ES-I3 (cell line): Measurements from ENCODE around the gene TPM2.
"Not testable (repeated sequence)": the region's sequence is repeated elsewhere in the genome, so short reads cannot be mapped to it uniquely, and the experiment has no call there.

ENCODE experiments used
- H3K36me3 ChIP-seq: 2 replicates; pipeline ENCODE4 v1.6.1; 2013; ENCODE audit warnings: mild to moderate bottlenecking, low read length, control low read depth, moderate library complexity; ENCODE audit not compliant: insufficient read depth
- H3K4me1 ChIP-seq: 2 replicates; pipeline ENCODE4 v1.6.1; 2013; ENCODE audit warnings: mild to moderate bottlenecking, control low read depth, low read length; ENCODE audit not compliant: insufficient read depth
- H3K9ac ChIP-seq: 2 replicates; pipeline ENCODE4 v1.6.1; 2013; ENCODE audit warnings: low read depth, mild to moderate bottlenecking, low read length, moderate library complexity
- H3K9me3 ChIP-seq: 2 replicates; pipeline ENCODE4 v1.6.1; 2013; ENCODE audit warnings: mild to moderate bottlenecking, low read length, moderate library complexity; ENCODE audit not compliant: control insufficient read depth, insufficient read depth

Gene TPM2

DNA sequence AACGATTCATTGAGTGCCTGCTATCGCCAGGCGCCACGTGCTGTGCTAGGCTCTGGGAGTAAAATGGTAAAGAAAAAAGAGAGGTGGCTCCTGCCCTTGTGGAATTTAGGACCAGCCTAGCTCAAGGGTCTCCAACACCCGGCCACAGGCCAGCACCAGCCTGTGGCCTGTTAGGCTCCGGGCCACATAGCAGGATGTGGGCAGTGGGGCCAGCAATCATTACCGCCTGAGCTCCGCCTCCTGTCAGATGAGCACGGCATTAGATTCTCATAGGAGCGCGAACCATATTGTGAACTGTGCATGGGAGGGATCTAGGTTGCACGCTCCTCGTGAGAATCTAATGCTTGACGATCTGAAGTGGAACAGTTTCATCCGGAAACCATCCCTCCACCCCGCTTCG is 33.4 kb downstream of the TPM2 start:
- peaks cover 6% of the 10 kb centered on the region; the same call in 1 of the 2 replicates for H3K36me3 ChIP-seq
- no peaks in the 10 kb centered on the region for H3K9me3 ChIP-seq
- peaks cover 7% of the 10 kb centered on the region; the same call in 1 of the 2 replicates for H3K4me1 ChIP-seq
- H3K9ac ChIP-seq, result no peak overlapping the region

DNA sequence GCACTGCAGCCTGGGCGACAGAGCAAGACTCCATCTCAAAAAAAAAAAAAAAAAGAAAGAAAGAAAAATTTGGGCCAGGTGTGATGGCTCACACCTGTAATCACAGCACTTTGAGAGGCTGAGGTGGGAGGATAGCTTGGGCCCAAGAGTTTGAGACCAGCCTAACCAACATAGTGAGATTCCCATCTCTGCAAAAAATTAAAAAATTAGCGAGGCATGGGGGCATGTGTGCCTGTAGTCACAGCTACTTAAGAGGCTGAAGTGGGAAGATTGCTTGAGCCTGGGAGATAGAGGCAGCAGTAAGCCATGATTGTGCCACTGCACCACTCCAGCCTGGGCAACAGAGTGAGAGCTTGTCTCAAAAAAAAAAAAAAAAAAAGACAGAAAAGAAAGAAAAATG is 36.1 kb downstream of the TPM2 start:
- no peaks in the 10 kb centered on the region for H3K36me3 ChIP-seq
- H3K9me3 ChIP-seq, result no peaks in the 10 kb centered on the region
- H3K9ac ChIP-seq, result no peak overlapping the region
- H3K4me1 ChIP-seq, result peaks cover 13% of the 10 kb centered on the region; the same call in 1 of the 2 replicates

DNA sequence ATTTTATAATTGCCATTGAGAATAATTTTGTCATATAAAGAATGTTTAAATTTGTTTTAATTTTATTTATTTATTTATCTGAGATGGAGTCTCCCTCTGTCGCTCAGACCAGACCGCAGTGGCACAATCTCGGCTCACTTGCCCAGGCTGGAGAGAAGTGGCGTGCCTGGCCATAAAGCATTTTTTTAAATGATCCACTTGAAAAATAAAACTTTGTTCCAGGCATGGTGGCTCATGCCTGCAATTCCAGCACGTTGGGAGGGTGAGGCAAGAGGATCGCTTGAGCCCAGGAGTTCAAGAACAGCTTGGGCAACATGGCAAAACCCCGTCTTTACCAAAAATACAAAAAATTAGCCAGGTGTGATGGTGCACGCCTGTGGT is 36.9 kb downstream of the TPM2 start:
- peaks cover 13% of the 10 kb centered on the region; the same call in 1 of the 2 replicates for H3K4me1 ChIP-seq
- no peaks in the 10 kb centered on the region for H3K9me3 ChIP-seq
- H3K9ac ChIP-seq, result no peak overlapping the region
- no peaks in the 10 kb centered on the region for H3K36me3 ChIP-seq

DNA sequence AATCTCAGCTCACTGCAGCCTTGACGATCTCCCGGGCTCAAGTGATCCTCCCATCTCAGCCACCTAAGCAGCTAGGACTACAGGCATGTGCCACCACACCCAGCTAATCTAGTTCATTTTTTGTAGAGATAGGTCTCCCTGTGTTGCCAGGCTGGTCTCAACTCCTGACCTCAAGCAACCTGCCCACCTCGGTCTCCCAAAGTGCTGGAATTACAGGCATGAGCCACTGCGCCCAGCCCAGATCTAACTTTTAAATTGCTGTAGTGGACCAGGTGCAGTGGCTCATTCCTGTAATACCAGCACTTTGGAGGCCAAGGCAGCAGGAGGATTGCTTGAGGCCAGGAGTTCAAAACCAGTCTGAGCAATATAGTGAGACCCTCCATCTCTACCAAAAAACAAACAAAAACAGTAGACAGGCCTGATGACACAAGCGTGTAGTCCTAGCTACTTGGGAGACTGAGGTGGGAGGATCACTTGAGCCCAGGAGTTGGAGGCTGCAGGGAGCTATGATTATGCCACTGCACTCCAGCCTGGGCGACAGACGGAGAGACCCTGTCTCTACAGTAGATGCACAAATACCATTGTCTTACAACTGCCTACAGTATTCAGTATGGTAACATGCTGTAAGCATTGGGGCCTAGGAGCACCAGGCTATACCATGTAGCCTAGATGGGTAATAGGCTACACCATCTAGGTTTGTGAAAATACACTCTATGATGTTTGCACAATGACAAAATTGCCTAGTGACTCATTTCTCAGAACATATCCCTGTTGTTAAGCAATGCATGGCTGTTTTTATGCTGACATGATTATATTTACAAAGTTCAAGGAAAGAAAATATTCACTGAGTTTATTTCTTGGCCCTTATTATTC is 37.5 kb downstream of the TPM2 start:
- peaks cover 13% of the 10 kb centered on the region; the same call in 1 of the 2 replicates for H3K4me1 ChIP-seq

DNA sequence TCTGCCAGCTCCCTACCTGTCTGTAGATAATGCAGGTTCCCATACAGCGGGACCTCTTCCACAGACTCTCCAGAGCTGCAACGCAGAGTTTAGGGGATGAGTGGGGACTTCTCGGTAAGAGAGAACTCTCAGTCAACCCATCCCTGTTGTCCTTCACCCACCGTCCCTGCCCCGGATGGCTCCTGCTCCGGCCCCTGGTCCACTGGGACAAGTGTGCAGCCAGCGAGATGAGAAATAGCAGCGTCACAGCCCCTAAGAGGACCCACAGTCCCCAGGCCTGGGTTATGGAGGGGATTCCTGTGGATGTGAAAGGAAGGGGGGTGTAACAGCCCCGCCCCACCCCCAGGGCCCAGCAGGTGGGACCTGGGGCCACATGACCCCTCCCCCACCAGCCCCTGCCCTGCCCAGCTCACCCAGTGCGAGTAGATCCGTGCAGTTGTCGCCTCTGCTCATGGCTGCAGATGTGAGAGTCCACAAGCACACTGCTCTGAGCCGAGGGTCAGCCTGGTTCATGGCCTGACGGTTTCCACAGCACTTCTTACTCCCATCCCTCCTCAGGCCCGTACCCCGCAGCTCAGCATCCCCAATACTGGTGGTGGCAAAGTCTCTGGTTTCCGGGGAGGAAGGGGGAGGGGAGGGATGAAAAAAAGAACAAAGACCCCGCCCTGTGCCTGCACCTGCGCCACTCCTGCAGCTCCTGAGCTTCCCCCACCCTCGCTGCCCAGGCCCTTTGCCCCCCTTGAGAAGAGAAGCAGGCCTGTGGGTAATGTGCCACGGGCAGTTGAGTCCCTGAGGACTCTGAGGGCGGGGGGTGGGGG is 39.2 kb downstream of the TPM2 start, which contains the start of gene SIT1:
Gene SIT1 (minus strand): TSS at position 591 of the 818 bp plus-strand sequence. CDS start 78 bp downstream, at position 513.
- H3K9ac ChIP-seq, result no peak within 1 kb of the TSS

More for the DNA sequence above, 37.5 kb downstream of the TPM2 start:
- no peak overlapping the region for H3K9ac ChIP-seq
- no peaks in the 10 kb centered on the region for H3K9me3 ChIP-seq
- no peaks in the 10 kb centered on the region for H3K36me3 ChIP-seq

DNA sequence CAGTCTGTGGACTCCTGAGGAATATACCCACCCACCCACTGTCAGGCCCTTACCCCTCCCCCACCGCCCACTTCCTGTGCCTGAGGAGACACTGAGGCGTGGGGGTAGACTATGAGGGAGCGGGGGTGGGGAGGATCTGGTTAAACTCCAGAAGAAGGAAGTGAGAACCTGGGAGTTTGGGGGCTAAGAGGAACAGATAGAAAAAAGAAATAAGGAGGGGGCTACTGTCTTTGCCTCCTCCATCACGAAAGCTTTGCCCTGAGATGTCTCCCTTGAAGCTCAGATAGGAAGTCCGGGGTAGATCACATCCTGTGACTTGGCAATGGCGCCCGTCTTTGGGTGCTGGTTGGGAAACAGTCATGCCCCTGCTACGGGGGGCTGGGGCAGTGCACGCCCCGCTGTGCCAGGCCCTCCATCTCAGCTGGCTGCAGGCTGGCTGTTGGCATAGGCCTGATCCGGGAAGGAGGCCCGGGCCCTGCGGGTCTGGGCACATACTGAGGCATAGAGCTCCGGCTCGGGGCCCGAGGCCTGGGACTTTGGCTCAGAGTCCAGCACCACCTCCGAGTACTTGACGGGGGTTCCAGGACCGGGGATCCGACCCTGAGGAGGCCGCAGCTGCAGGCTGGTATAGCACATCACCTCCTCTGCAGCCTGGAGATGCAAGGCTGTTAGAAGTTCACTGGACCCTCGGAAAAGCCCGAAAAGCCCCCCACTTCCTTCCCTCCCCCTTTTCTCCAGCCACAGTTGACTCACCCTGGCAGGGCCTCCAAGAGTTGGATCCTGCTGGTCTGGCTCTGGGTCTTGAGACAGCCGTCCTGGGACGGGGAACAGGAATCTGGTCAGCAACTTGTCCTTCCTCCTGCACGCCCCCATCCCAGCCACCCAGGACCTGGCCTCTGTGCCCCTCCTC is 40.0 kb downstream of the TPM2 start:
- Histone ChIP-seq H3K9me3 (no peaks in the 10 kb centered on the region), H3K4me1 (peaks cover 10% of the 10 kb centered on the region; the same call in 1 of the 2 replicates), H3K36me3 (no peaks in the 10 kb centered on the region), H3K9ac (no peak overlapping the region)

More for the DNA sequence above, 39.2 kb downstream of the TPM2 start, which contains the start of gene SIT1:
- Histone ChIP-seq H3K4me1 (peaks cover 10% of the 10 kb centered on the region; the same call in 1 of the 2 replicates), H3K9me3 (no peaks in the 10 kb centered on the region), H3K36me3 (no peaks in the 10 kb centered on the region)

DNA sequence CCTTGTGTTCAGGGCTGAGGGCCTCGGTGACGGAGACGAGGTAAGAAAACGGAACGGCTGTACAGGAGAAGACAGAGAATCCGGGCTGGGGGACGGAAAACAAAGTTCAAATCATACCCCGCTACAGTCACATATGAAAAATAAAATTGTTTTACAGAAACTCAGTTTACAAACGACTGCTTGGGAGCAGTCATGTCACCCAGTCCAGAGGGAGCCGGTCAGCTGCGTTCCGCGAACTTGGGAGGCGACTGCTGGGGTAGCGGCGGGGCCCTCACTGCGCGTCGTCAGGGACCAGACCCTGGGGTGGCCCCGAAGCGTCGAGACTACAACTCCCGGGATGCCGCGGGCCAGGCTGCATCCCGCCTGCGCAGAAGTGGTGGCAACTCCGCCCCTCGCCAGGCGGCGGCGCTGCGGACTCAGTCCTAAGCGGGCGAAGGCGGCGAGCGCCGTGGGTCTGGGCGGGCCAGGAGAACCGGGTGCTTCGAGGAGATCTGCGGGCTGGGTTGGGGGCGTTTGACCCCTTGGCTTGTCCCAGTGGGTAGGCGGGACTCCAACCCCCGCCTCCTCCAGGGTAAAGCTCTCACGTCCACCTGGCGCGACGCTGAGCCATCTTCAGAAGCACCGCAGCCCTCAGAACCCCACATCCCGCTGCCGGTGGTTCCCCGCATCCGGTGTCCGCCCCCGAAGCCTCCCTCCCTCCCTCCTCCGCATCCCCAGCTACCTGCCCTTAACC is 43.0 kb downstream of the TPM2 start:
- Histone ChIP-seq H3K4me1 (peaks cover 10% of the 10 kb centered on the region; the same call in 1 of the 2 replicates), H3K9me3 (no peaks in the 10 kb centered on the region), H3K36me3 (no peaks in the 10 kb centered on the region), H3K9ac (peak overlapping the region; percentile 91)

DNA sequence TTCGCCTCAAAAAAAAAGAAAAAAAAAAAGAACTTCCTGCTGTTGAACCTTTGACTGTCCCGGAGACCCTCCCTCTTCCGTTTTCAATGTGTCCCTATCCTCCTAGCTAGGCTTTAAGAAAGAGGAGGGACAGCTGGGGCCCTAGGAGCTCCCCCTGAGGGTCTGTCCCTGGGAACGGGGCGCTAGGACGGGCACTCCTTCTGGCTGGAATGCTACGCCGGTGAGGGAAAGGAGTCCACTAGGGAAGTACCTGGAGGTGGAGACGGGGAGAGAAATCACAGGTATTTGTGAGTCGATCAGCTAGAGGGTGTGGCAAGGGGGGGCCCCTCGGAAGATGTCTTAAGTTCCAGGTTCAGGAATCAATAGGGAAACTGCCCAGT is 43.6 kb downstream of the TPM2 start:
- Histone ChIP-seq H3K36me3 (no peaks in the 10 kb centered on the region), H3K4me1 (peaks cover 10% of the 10 kb centered on the region; the same call in 1 of the 2 replicates), H3K9ac (peak overlapping the region; percentile 91), H3K9me3 (no peaks in the 10 kb centered on the region)

DNA sequence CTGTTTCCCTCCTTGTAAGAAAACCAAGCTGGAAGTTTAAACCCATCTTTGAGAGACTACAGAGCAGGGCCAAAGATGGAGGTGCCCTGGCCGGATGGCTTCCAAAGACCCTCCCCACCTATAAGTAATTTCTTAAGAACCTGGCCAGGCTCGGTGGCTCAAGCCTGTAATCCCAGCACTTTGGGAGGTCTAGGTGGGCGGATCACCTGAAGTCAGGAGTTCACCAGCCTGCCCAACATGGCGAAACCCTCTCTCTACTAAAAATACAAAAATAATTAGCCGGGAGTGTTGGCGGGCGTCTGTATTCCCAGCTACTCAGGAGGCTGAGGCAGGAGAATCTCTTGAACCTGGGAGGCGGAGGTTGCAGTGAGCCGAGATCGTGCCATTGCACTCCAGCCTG is 44.0 kb downstream of the TPM2 start:
- peak overlapping the region; percentile 91 for H3K9ac ChIP-seq

DNA sequence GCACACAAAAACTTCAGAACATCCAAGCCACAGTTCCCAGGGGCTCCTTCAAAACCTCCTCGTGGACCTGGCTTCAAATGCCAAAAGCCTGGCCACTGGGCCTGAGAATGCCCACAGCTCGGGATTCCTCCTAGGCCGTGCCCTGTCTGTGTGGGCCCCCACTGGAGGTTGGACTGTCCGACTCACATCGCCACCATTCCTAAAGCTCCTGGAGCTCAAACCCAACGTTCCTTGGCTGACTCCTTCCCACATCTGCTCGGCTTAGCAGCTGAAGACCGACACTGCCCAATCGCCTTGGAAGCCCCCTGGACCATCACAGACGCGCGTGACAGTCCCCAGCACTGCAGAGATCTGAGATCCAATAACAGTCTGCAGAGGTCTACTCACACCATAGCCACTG is 46.7 kb downstream of the TPM2 start:
- no peaks in the 10 kb centered on the region for H3K4me1 ChIP-seq
- H3K36me3 ChIP-seq, result no peaks in the 10 kb centered on the region
- no peak overlapping the region for H3K9ac ChIP-seq
- no peaks in the 10 kb centered on the region for H3K9me3 ChIP-seq

More for the DNA sequence above, 44.0 kb downstream of the TPM2 start:
- not testable (repeated sequence) for H3K9me3 ChIP-seq, H3K36me3 ChIP-seq, H3K4me1 ChIP-seq

DNA sequence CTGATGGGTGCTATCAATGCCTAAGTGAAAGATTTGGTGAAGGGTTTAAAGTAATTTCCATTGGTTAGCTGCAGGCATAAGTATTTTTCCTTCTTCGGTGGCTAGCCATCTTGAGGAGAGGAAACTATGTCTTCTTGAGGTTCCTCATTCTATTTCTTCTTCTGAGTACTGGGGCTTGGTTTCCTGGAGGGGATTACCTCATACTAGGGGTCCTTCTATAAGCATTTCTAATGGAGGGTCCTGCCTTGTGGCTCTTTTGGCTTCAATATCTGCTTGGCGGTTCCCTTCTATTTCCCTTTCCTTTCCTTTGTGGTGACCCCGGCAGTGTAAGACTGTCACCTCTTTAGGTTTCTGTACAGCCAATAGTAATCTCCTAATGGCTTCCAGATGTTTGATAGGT is 48.2 kb downstream of the TPM2 start:
- not testable (repeated sequence) for H3K4me1 ChIP-seq, H3K9me3 ChIP-seq, H3K9ac ChIP-seq, H3K36me3 ChIP-seq

DNA sequence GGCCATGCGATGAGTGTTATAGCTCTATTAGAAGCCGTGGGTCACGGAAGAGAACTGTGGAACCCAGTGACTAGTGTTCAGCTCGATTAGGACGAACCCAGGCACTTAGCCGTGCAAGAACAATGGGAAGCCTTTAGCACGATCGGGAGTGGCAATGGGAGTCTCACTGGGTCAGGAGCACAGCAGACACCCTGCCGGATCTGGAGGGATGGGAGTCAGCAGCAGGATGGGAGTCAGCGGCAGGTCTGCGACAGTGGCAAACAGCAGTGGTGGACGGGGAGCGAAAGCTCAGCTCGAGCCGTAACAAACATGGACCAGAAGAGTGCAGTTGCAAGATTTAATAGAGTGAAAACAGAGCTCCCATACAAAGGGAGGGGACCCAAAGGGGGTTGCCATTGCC is 49.3 kb downstream of the TPM2 start:
- not testable (repeated sequence) for H3K4me1 ChIP-seq, H3K9ac ChIP-seq, H3K36me3 ChIP-seq, H3K9me3 ChIP-seq

DNA sequence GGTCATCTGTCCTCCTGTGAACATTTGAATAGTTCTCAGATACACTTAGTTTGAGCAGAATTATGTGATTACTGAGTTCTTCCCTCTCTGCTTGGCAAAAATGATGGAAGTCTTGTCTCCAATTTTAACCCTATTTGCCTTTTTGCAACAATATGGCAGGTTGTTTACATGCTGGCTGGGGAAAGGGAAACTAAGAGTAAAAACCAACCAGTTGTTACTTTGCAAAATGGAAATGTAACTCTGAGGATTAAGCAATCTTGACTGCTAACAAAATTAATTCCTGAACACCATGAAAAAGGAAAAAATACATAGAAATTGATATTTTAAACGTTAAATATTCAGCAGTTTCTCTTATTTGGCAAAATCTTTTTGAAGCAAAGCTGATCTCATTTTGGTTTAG is 50.1 kb downstream of the TPM2 start:
- no peaks in the 10 kb centered on the region for H3K36me3 ChIP-seq
- no peak overlapping the region for H3K9ac ChIP-seq
- no peaks in the 10 kb centered on the region for H3K9me3 ChIP-seq
- H3K4me1 ChIP-seq, result no peaks in the 10 kb centered on the region
